CD4-positive, alpha-beta T cell treated with Interleukin-4 for 1 hour (primary cell): ENCODE measurements around the gene UMPS.
"Not testable (repeated sequence)": the region's sequence is repeated elsewhere in the genome, so short reads cannot be mapped to it uniquely, and the experiment has no call there.

ENCODE experiments used
- DNase-seq, 2 donors: peaks; one replicate each; pipeline ENCODE4 v3.0.0-alpha.2; 2020 to 2022

The UMPS gene

GRCh38 chr3:124781476-124782376 is 51.5 kb downstream of the UMPS start:
- no peak for DNase-seq

GRCh38 chr3:124782377-124782712 is 52.1 kb downstream of the UMPS start:
- DNase-seq: not testable (repeated sequence)

GRCh38 chr3:124783696-124784095 is 53.4 kb downstream of the UMPS start:
- no peak for DNase-seq

- no peak for DNase-seq
These were observed 54.6 kb downstream of the UMPS start for GRCh38 chr3:124784686-124785382.

- no peak for DNase-seq
These were observed 55.7 kb downstream of the UMPS start for GRCh38 chr3:124785973-124786372.

GRCh38 chr3:124786511-124787241 is 56.4 kb downstream of the UMPS start:
- DNase-seq: no peak

- no peak for DNase-seq
These were observed 57.4 kb downstream of the UMPS start for GRCh38 chr3:124787476-124788195.

GRCh38 chr3:124788254-124788745 is 58.0 kb downstream of the UMPS start:
- DNase-seq: no peak

GRCh38 chr3:124789103-124789502 is 58.9 kb downstream of the UMPS start:
- DNase-seq: not testable (repeated sequence)

GRCh38 chr3:124791142-124791541 is 60.9 kb downstream of the UMPS start:
- no peak for DNase-seq

GRCh38 chr3:124791639-124792151 is 61.4 kb downstream of the UMPS start:
- no peak for DNase-seq

- no peak for DNase-seq
These were observed 62.2 kb downstream of the UMPS start for GRCh38 chr3:124792341-124793040.

- no peak for DNase-seq
These were observed 62.9 kb downstream of the UMPS start for GRCh38 chr3:124793054-124793739.

GRCh38 chr3:124796477-124796876 is 66.2 kb downstream of the UMPS start:
- no peak for DNase-seq

- no peak for DNase-seq
These were observed 67.2 kb downstream of the UMPS start for GRCh38 chr3:124797426-124797945.
